ENCODE measurements around the gene PCDHGA5.
"Not testable (repeated sequence)": the region's sequence is repeated elsewhere in the genome, so short reads cannot be mapped to it uniquely, and the experiment has no call there.

PCDHGA5 gene

DNA sequence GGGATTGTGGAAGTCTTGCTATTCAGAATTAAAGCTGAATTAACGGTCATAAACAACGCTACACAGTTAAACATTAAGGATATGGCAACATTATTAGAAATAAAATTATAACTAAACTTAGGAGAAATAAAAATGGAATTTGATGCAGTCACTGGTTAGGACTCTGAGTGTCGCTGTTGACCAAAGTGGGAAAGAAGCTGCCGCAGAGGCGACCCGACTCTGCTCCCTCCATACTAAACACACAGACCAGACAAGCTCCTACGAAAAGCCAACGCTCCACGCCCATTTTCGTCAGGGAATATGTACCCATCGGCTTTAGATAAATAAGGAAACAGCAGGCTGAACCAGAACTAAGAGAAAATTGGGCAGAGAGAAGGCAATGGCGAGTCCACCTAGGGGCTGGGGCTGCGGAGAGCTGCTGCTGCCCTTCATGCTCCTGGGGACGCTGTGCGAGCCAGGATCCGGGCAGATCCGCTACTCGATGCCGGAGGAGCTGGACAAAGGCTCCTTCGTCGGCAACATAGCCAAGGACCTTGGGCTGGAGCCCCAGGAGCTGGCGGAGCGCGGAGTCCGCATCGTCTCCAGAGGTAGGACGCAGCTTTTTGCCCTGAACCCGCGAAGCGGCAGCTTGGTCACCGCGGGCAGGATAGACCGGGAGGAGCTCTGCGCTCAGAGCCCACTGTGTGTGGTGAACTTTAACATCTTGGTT, at the start of gene PCDHGA5:
Gene PCDHGA5, plus strand, starts transcription at position 211 of the 709 bp plus-strand sequence. Its CDS starts 169 bp downstream, at position 380.
- no peak for DNase-seq (ENCODE audit: low spot score)

DNA sequence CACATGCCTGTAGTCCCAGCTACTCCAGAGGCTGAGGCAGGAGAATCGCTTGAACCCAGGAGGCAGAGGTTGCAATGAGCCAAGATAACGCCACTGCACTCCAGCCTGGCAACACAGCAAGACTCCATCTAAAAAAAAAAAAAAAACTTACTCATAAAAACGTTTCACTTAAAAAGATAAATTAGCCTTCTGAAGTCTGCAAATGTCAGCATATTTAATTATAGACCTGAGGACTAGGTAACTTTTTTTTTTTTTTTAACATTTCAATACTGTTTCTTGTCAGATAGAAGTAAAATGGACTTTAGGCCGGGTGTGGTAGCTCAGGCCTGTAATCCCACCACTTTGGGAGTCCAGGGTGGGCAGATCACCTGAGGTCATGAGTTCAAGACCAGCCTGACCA, 47.0 kb upstream of the PCDHGA5 start:
- not testable (repeated sequence) for DNase-seq (ENCODE audit: low spot score)

DNA sequence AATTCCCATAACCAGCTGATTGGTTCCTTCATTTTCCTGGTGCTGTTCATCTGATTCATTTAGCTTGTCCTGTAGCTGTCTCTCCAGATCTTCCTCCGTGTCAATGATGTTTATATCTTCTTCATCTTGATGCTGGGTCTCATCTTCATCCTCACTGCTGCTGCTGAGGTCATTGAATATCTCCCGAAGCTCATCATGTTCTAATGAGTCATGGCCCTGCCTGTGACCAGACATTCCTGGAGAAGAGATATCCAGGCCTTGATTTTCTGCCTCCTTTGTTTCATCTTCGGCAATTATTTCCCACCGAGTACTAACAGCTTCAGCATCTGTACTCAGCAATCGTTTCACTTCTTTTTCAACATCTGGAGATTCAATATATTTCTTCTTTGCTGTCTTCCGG, 44.8 kb upstream of the PCDHGA5 start:
- DNase-seq (ENCODE audit: low spot score), result no peak

DNA sequence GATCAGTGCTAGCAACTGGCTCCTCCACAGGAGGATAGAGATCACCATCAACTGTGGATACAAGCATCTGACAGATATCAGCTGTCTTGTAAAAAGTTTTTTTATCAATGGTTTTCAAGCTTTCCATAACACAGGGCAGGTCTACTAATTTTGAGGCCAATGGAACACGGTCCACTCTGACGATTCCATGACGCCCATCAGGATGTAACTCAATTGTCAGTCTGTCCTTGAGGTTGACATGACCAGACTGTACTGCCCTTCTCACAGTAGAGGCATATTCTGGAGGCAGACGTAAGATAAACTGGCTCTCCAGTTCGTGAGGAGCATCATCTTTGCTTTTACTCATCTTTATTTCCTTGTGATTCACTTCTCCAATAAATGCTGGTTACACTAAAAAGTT, 44.3 kb upstream of the PCDHGA5 start:
- DNase-seq (ENCODE audit: low spot score), result no peak

GRCh38 chr5:141320225-141321169, 43.5 kb upstream of the PCDHGA5 start, which contains the start of gene TAF7:
Gene TAF7 (minus strand): TSS chr5:141320784. CDS start chr5:141320044, 740 bp downstream.
- DNase-seq (ENCODE audit: low spot score), result peak; percentile 83

GRCh38 chr5:141322261-141322660, 41.7 kb upstream of the PCDHGA5 start:
- no peak for DNase-seq (ENCODE audit: low spot score)

DNA sequence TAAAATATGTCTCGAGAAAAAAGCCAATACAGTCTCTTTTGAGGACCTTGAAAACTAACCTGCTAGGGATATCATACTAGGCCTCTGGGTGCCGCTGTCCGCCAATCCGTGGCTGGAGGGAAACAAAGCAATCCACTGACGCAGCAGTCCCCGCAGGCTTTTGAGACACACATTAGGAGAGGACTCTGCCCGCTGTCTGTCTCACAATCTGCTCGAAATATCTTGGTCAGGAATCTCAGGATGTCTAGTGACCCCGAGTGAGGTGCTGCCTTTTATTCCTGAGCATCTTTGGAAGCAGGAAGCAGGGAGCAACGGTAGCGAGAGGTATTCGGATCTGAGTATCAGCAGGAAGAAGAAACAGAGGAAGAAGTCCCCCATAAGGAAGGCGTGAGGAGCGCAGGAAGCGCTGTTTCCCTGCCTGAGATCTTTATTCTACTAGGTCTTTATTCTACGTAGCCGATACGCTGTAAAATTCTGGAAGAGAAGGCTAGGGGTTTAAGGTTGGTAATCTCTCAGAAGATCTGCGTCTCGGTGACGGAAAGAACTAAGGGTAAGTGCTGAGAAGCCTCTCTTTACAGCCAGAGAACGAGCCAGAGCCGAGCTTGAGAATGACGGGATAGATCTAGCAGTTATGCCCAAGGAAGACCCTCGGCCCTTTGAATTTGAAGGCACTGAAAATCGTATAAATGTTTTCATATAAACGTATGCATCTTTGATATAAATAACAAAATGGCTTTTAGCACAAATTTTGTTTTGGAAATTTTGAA, 37.7 kb upstream of the PCDHGA5 start:
- DNase-seq (ENCODE audit: low spot score), result peak; percentile 64

DNA sequence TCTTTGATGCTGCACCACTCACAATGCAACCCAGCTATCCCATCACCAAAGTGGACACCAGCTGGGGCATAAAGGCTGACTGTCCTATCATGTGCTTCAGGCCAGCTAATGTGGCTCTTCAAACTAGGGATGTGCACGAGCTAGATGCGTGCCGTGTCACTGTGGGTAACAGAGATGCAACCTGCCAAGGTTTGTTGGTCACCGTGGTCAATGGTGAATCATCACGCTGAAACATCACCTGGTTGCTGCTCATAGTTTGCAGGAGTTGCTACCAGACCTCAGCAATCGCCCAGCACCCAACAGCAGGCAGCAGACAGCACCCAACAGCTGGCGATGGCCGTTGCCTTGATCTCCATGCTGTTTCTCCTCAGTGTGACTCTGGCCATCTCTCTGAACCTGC, 35.7 kb upstream of the PCDHGA5 start:
- no peak for DNase-seq (ENCODE audit: low spot score)

DNA sequence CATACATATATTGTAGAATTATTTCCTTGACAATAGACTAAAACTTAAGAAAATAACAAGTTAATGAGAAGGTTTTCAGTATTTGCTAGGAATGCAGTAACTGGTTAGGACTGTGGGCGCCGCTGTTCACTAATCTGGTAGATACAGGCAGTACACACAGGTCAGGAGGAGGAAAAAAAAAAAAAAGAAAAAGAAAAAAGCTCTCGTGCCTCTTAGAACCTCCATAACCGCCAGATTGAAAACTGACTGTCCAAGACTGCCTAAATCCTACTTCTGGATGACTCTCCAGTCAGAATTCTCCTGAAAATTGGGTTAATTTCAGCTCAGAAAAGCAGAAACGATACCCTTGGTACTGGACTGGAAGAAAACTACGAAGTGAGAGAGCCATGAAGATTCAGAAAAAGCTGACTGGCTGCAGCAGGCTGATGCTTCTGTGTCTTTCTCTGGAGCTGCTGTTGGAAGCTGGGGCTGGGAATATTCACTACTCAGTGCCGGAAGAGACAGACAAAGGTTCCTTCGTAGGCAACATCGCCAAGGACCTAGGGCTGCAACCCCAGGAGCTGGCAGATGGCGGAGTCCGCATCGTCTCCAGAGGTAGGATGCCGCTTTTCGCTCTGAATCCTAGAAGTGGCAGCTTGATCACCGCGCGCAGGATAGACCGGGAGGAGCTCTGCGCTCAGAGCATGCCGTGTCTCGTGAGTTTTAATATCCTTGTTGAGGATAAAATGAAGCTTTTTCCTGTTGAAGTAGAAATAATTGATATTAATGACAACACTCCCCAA, 33.5 kb upstream of the PCDHGA5 start, which contains the start of gene PCDHGA1:
Gene PCDHGA1, plus strand, starts transcription at position 216 of the 782 bp plus-strand sequence.
- DNase-seq (ENCODE audit: low spot score), result peak; percentile 42

DNA sequence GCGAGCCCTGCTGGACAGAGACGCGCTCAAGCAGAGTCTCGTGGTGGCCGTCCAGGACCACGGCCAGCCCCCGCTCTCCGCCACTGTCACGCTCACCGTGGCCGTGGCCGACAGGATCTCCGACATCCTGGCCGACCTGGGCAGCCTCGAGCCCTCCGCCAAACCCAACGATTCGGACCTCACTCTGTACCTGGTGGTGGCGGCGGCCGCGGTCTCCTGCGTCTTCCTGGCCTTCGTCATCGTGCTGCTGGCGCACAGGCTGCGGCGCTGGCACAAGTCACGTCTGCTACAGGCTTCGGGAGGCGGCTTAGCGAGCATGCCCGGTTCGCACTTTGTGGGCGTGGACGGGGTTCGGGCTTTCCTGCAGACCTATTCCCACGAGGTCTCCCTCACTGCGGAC, 31.4 kb upstream of the PCDHGA5 start:
- DNase-seq (ENCODE audit: low spot score), result not testable (repeated sequence)

- DNase-seq (ENCODE audit: low spot score), result peak; percentile 71
Measured at GRCh38 chr5:141338538-141339306, 25.2 kb upstream of the PCDHGA5 start, which contains the start of gene PCDHGA2. Gene PCDHGA2 (plus strand): TSS chr5:141338760.

GRCh38 chr5:141340781-141341354, 23.1 kb upstream of the PCDHGA5 start:
- DNase-seq (ENCODE audit: low spot score), result not testable (repeated sequence)

- DNase-seq (ENCODE audit: low spot score), result no peak
Measured at GRCh38 chr5:141342773-141343172, 21.2 kb upstream of the PCDHGA5 start.

- DNase-seq (ENCODE audit: low spot score), result no peak
Measured at GRCh38 chr5:141343242-141343952, 20.6 kb upstream of the PCDHGA5 start, which contains the start of gene PCDHGA3. Gene PCDHGA3 (plus strand): TSS chr5:141343829. CDS start chr5:141344034, 205 bp downstream.

DNA sequence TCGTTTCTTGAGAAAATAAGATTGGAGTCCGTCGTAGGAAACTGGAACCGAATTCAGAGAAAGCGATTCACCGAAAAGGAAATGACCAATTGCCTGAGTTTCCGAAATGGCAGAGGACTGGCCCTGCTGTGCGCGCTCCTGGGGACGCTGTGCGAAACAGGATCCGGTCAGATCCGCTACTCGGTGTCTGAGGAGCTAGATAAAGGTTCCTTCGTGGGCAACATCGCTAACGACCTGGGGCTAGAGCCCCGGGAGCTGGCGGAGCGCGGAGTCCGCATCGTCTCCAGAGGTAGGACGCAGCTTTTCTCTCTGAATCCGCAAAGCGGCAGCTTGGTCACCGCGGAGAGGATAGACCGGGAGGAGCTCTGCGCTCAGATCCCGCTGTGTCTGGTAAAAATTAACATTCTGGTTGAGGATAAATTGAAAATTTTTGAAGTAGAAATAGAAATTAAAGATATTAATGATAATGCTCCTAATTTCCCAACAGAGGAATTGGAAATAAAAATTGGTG, 20.0 kb upstream of the PCDHGA5 start:
- no peak for DNase-seq (ENCODE audit: low spot score)

- DNase-seq (ENCODE audit: low spot score), result no peak
Measured at GRCh38 chr5:141345327-141345726, 18.6 kb upstream of the PCDHGA5 start.

DNA sequence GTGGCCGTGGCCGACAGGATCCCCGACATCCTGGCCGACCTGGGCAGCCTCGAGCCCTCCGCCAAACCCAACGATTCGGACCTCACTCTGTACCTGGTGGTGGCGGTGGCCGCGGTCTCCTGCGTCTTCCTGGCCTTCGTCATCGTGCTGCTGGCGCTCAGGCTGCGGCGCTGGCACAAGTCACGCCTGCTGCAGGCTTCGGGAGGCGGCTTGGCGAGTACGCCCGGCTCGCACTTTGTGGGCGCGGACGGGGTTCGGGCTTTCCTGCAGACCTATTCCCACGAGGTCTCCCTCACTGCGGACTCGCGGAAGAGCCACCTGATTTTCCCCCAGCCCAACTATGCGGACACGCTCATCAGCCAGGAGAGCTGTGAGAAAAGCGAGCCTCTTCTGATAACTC, 17.9 kb upstream of the PCDHGA5 start:
- not testable (repeated sequence) for DNase-seq (ENCODE audit: low spot score)

- DNase-seq (ENCODE audit: low spot score), result peak; percentile 87
Measured at GRCh38 chr5:141349917-141350619, 13.9 kb upstream of the PCDHGA5 start, which contains the start of gene PCDHGB1. Gene PCDHGB1 (plus strand): TSS chr5:141350099. CDS start chr5:141350261, 162 bp downstream.
